ENCODE results near the gene COL28A1.

COL28A1 gene

GRCh38 chr7:7351156-7351555 lies 184.5 kb downstream of the COL28A1 start:
- Histone ChIP-seq H2AFZ (ENCODE audit: low read depth, low read length) (no peak overlapping the region), H3K9ac (ENCODE audit: low read depth, low read length) (no peak overlapping the region), H3K4me2 (ENCODE audit: insufficient read depth, low read length) (no peak overlapping the region), H3K27ac (ENCODE audit: low read length) (no peak overlapping the region), H3K36me3 (ENCODE audit: insufficient read depth, low read length) (no peaks in the 10 kb centered on the region), H3K27me3 (ENCODE audit: insufficient read depth, low read length, poor library complexity) (peaks cover 5% of the 10 kb centered on the region), H3K9me3 (ENCODE audit: insufficient read depth, low read length, severe bottlenecking) (no peaks in the 10 kb centered on the region), H3K4me1 (ENCODE audit: insufficient read depth, low read length) (no peaks in the 10 kb centered on the region), H4K20me1 (ENCODE audit: insufficient read depth, low read length) (no peaks in the 10 kb centered on the region), H3K79me2 (ENCODE audit: insufficient read depth, low read length) (no peaks in the 10 kb centered on the region), H3K4me3 (ENCODE audit: low read depth in 1 of 2, low read length in 2 of 2) (no peak overlapping the region)
- no peak for ATAC-seq (ENCODE audit: insufficient read depth, low read depth)
- DNase-seq, result no peak
- TF ChIP-seq, protein P1, sequence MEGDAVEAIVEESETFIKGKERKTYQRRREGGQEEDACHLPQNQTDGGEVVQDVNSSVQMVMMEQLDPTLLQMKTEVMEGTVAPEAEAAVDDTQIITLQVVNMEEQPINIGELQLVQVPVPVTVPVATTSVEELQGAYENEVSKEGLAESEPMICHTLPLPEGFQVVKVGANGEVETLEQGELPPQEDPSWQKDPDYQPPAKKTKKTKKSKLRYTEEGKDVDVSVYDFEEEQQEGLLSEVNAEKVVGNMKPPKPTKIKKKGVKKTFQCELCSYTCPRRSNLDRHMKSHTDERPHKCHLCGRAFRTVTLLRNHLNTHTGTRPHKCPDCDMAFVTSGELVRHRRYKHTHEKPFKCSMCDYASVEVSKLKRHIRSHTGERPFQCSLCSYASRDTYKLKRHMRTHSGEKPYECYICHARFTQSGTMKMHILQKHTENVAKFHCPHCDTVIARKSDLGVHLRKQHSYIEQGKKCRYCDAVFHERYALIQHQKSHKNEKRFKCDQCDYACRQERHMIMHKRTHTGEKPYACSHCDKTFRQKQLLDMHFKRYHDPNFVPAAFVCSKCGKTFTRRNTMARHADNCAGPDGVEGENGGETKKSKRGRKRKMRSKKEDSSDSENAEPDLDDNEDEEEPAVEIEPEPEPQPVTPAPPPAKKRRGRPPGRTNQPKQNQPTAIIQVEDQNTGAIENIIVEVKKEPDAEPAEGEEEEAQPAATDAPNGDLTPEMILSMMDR (IDR thresholded peaks at IDR 0.05; ENCODE audit: borderline replicate concordance, extremely low read depth, low read length, poor library complexity, severe bottlenecking), result no peak
- no peak for TF ChIP-seq EZH2 (IDR thresholded peaks at IDR 0.05; ENCODE audit: borderline replicate concordance, low read depth, low read length, severe bottlenecking)

DNA sequence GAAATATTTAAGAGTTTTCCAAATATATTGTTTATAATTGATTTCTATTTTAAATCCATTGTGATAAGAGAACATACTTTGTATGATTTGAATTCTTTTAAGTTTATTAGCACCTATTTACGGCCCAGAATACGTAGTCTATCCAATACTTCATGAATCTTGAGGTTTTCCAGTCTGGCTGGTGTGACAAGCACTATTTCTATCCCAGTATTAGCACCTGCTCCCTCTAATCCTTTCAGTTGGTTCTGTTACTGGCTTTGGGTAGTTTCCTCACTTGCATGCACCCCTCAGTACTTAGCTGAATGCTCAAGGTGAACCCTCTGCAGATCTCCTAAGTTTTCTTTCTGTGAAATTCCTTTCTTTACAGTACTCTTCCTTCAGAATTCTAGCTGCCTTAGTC lies 186.5 kb downstream of the COL28A1 start:
- Histone ChIP-seq H2AFZ (ENCODE audit: low read depth, low read length) (no peak overlapping the region), H3K79me2 (ENCODE audit: insufficient read depth, low read length) (no peaks in the 10 kb centered on the region), H4K20me1 (ENCODE audit: insufficient read depth, low read length) (no peaks in the 10 kb centered on the region), H3K4me1 (ENCODE audit: insufficient read depth, low read length) (no peaks in the 10 kb centered on the region), H3K9me3 (ENCODE audit: insufficient read depth, low read length, severe bottlenecking) (no peaks in the 10 kb centered on the region), H3K4me3 (ENCODE audit: low read depth in 1 of 2, low read length in 2 of 2) (no peak overlapping the region), H3K4me2 (ENCODE audit: insufficient read depth, low read length) (no peak overlapping the region), H3K27ac (ENCODE audit: low read length) (no peak overlapping the region), H3K27me3 (ENCODE audit: insufficient read depth, low read length, poor library complexity) (peaks cover 10% of the 10 kb centered on the region), H3K36me3 (ENCODE audit: insufficient read depth, low read length) (no peaks in the 10 kb centered on the region), H3K9ac (ENCODE audit: low read depth, low read length) (no peak overlapping the region)
- no peak for DNase-seq
- no peak for ATAC-seq (ENCODE audit: insufficient read depth, low read depth)
- TF ChIP-seq, protein P1 (IDR thresholded peaks at IDR 0.05; ENCODE audit: borderline replicate concordance, extremely low read depth, low read length, poor library complexity, severe bottlenecking), result no peak
- no peak for TF ChIP-seq EZH2 (IDR thresholded peaks at IDR 0.05; ENCODE audit: borderline replicate concordance, low read depth, low read length, severe bottlenecking)

DNA sequence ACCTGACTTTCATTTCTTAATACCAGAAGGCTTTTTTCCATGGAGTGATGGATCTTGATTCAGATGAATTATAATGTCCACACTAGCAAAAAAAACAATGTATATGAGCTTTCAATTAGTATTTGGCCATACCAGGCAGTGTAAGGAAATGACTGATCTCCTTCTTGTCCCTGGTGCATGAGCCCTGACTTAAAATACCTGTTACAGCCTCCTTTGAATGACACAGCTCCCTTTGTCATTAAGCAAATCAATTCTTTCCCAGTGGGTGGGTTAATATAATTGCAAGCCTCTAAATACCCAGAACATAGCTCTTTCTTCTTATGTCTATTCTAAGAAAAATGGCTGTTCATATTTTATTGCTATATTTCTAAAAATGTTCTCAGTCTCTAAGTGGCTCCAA lies 188.6 kb downstream of the COL28A1 start:
- Histone ChIP-seq H2AFZ (ENCODE audit: low read depth, low read length) (no peak overlapping the region), H3K4me2 (ENCODE audit: insufficient read depth, low read length) (no peak overlapping the region), H3K79me2 (ENCODE audit: insufficient read depth, low read length) (no peaks in the 10 kb centered on the region), H3K4me3 (ENCODE audit: low read depth in 1 of 2, low read length in 2 of 2) (no peak overlapping the region), H3K9ac (ENCODE audit: low read depth, low read length) (no peak overlapping the region), H3K36me3 (ENCODE audit: insufficient read depth, low read length) (no peaks in the 10 kb centered on the region), H3K27ac (ENCODE audit: low read length) (no peak overlapping the region), H4K20me1 (ENCODE audit: insufficient read depth, low read length) (no peaks in the 10 kb centered on the region), H3K4me1 (ENCODE audit: insufficient read depth, low read length) (no peaks in the 10 kb centered on the region), H3K9me3 (ENCODE audit: insufficient read depth, low read length, severe bottlenecking) (no peaks in the 10 kb centered on the region), H3K27me3 (ENCODE audit: insufficient read depth, low read length, poor library complexity) (peaks cover 10% of the 10 kb centered on the region)
- ATAC-seq (ENCODE audit: insufficient read depth, low read depth), result no peak
- TF ChIP-seq EZH2 (IDR thresholded peaks at IDR 0.05; ENCODE audit: borderline replicate concordance, low read depth, low read length, severe bottlenecking), result no peak
- TF ChIP-seq, protein P1 (IDR thresholded peaks at IDR 0.05; ENCODE audit: borderline replicate concordance, extremely low read depth, low read length, poor library complexity, severe bottlenecking), result no peak
- no peak for DNase-seq

DNA sequence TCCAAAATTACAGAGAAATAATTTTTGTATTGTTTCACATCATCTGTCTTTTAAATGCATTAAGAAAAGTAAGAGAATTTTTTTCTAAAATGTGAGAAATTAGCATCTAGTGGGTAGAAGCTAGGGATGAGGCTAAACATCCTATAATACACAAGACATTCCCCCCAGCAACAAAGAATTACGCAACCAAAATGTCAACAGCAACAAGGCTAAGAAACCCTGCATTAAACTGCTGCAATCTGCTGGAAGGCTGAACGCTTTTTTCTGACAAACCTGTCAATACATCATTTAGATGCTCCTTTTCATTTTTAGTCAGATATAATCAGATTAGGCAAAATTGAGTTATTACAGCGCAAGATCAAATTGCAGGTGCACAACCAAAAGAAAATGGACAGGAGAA lies 191.1 kb downstream of the COL28A1 start:
- H4K20me1 ChIP-seq (ENCODE audit: insufficient read depth, low read length), result no peaks in the 10 kb centered on the region
- no peak overlapping the region for H3K27ac ChIP-seq (ENCODE audit: low read length)
- no peak overlapping the region for H2AFZ ChIP-seq (ENCODE audit: low read depth, low read length)
- no peaks in the 10 kb centered on the region for H3K36me3 ChIP-seq (ENCODE audit: insufficient read depth, low read length)
- peaks cover 14% of the 10 kb centered on the region for H3K27me3 ChIP-seq (ENCODE audit: insufficient read depth, low read length, poor library complexity)
- no peak for DNase-seq
- ATAC-seq (ENCODE audit: insufficient read depth, low read depth), result no peak
- H3K4me2 ChIP-seq (ENCODE audit: insufficient read depth, low read length), result no peak overlapping the region
- no peaks in the 10 kb centered on the region for H3K9me3 ChIP-seq (ENCODE audit: insufficient read depth, low read length, severe bottlenecking)
- no peak overlapping the region for H3K9ac ChIP-seq (ENCODE audit: low read depth, low read length)
- H3K4me3 ChIP-seq (ENCODE audit: low read depth in 1 of 2, low read length in 2 of 2), result no peak overlapping the region
- no peaks in the 10 kb centered on the region for H3K79me2 ChIP-seq (ENCODE audit: insufficient read depth, low read length)
- H3K4me1 ChIP-seq (ENCODE audit: insufficient read depth, low read length), result no peaks in the 10 kb centered on the region
- TF ChIP-seq, protein P1 (IDR thresholded peaks at IDR 0.05; ENCODE audit: borderline replicate concordance, extremely low read depth, low read length, poor library complexity, severe bottlenecking), result no peak
- no peak for TF ChIP-seq EZH2 (IDR thresholded peaks at IDR 0.05; ENCODE audit: borderline replicate concordance, low read depth, low read length, severe bottlenecking)
